NCI-H345 treated with DMSO at 0.1 percent for 48 hours (cell line): ENCODE results near the gene VPS4A.

Experiments
- DNase-seq: peaks from one replicate; lab custom pipeline; 2025; ENCODE audit not compliant: unreplicated experiment; lab: John Stamatoyannopoulos, UW

Gene VPS4A

GRCh38 chr16:69306031-69306430 is 5.1 kb upstream of the VPS4A start:
- DNase-seq: no peak

- no peak for DNase-seq
Measured at GRCh38 chr16:69307091-69307490, 4.1 kb upstream of the VPS4A start.

- no peak for DNase-seq
Measured at GRCh38 chr16:69307856-69308255, 3.3 kb upstream of the VPS4A start.

GRCh38 chr16:69309316-69309715 is 1.8 kb upstream of the VPS4A start:
- DNase-seq: no peak

- no peak for DNase-seq
Measured at GRCh38 chr16:69311533-69312387, 610 bp downstream of the VPS4A start.

GRCh38 chr16:69313469-69313868 is 2.3 kb downstream of the VPS4A start:
- no peak for DNase-seq

GRCh38 chr16:69314534-69314933 is 3.4 kb downstream of the VPS4A start:
- no peak for DNase-seq

GRCh38 chr16:69315486-69316311 is 4.5 kb downstream of the VPS4A start:
- no peak for DNase-seq

- DNase-seq: no peak
Measured at GRCh38 chr16:69316595-69317034, 5.5 kb downstream of the VPS4A start.

- DNase-seq: no peak
Measured at GRCh38 chr16:69318177-69318910, 7.2 kb downstream of the VPS4A start.

GRCh38 chr16:69318911-69319289 is 7.8 kb downstream of the VPS4A start:
- DNase-seq: no peak

- DNase-seq: no peak
Measured at GRCh38 chr16:69319381-69319780, 8.2 kb downstream of the VPS4A start.

- no peak for DNase-seq
Measured at GRCh38 chr16:69319826-69320739, 8.9 kb downstream of the VPS4A start.

- no peak for DNase-seq
Measured at GRCh38 chr16:69320740-69321073, 9.6 kb downstream of the VPS4A start.

GRCh38 chr16:69321080-69321479 is 9.9 kb downstream of the VPS4A start:
- no peak for DNase-seq

- no peak for DNase-seq
Measured at GRCh38 chr16:69322343-69322742, 11.2 kb downstream of the VPS4A start.

- no peak for DNase-seq
Measured at GRCh38 chr16:69323415-69323814, 12.3 kb downstream of the VPS4A start.

- DNase-seq: no peak
Measured at GRCh38 chr16:69324013-69324531, 12.9 kb downstream of the VPS4A start.

GRCh38 chr16:69324585-69325253 is 13.6 kb downstream of the VPS4A start:
- no peak for DNase-seq

GRCh38 chr16:69325784-69326171 is 14.6 kb downstream of the VPS4A start:
- DNase-seq: no peak
